ENCODE results near the gene FBRSL1.

The FBRSL1 gene

DNA sequence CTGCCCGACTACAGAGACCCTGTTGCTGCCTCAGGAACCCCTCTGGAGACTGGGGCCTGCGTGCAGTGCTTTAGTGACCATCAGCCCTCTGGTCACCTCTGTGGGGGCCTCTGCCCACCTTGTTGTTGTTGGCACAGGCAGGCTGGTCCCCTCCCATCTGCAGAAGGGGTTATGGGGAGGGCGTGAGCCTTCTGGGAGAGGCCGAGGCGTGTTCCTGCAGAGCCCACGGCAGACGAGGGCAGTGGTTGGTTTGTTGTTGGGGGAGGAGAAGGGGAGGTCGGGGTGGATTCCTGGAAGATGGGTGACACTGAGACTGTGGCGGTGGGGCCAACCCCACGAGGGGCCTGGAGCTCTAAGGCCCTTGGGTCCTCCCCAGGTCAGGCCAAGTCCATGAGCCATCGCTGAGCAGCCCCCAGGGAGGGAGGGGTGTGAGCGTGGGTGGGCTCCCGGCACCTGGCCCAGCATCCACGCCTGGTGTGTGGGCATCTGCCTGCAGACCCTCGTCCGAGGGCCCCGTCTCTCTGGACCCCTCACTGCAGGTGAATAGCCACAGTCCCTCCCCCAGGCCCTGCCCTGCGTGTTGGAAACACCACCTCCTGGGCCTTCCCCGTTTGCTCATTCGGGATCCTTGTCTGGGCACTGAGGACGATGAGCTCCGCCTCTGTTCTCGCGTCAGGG is 23.6 kb downstream of the FBRSL1 start:
- DNase-seq: no peak

DNA sequence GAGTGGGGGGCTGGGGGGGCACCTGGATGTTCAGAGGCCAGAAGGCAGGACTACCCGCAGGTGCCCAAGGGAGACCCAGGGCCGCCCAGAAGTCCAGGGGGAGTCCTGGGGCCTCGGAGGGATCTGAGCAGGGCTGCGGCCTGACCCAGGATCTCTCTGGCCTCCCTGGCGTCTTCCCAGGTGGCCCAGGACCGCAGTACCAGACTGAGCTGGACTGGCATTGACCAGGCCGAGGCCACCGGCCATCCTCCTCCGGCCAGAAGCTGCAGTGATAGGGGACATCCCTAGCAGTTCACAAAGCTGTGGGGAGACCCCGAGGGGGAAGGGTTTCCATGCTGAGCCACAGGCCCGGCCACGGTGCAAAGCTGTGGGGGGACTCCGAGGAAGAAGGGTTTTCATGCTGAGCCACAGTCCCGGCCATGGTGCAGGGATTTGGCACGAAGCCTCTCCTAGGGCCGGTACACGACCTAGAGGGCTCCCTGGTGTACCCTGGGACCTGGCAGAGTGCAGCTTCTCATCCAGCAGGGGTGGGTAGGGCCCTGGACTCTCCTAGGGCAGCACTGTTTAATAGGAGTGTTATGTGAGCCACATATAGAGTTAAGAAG is 24.4 kb downstream of the FBRSL1 start:
- no peak for DNase-seq

DNA sequence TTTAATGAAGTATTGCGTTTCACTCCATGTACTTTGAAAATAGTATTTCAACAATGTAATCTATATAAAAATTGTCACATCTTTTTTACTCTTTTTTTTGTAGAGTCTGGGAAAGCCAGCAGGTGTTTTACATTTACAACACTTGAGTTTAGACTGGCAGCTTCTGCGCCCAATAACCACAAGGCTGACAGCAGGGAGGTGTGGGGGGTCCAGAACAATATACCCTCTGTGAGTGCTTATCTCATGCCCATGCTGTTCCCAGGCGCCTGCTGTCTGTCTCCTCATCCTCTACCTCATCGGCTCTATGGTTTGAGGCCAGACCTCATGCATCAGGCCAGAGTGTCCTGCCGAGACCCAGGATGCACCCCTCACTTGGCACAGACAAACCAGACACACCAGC is 24.9 kb downstream of the FBRSL1 start:
- no peak for DNase-seq

DNA sequence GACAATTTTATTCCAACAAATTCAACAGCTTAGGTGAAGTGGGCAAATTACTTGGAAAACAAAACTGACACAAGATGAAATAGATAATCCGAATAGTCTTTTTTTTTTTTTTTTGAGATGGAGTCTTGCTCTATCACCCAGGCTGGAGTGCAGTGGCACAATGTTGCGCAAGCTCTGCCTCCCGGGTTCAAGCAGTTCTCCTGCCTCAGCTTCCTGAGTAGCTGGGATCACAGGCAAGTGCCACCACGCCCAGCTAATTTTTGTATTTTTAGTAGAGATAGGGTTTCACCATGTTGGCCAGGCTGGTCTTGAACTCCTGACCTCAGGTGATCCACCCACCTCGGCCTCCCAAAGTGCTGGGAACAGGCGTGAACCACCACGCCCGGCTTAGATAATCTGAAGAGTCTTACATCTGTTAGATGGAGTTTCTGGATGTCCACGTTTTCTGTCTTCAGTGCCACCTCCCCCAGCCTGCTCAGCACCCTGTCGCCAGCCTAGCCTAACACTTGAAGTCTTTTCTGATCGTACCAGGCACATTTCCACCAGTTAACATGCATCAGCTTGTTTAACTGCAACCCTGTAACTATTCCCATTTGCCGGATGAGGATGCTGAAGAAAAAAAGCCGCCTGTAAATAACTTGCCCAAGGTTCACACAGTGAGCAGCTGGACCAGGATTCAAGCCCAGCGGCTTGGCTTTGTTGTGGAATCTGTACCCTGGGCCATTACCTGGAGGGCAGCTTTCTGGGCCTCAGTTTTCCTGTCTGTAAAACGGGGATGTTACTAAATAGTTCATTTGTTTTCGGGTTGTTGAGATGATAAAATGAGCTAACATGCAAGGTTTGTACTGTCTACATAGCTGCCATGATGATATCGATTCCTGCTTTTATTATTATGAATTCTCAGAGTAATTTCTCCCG is 26.4 kb downstream of the FBRSL1 start:
- DNase-seq: no peak

DNA sequence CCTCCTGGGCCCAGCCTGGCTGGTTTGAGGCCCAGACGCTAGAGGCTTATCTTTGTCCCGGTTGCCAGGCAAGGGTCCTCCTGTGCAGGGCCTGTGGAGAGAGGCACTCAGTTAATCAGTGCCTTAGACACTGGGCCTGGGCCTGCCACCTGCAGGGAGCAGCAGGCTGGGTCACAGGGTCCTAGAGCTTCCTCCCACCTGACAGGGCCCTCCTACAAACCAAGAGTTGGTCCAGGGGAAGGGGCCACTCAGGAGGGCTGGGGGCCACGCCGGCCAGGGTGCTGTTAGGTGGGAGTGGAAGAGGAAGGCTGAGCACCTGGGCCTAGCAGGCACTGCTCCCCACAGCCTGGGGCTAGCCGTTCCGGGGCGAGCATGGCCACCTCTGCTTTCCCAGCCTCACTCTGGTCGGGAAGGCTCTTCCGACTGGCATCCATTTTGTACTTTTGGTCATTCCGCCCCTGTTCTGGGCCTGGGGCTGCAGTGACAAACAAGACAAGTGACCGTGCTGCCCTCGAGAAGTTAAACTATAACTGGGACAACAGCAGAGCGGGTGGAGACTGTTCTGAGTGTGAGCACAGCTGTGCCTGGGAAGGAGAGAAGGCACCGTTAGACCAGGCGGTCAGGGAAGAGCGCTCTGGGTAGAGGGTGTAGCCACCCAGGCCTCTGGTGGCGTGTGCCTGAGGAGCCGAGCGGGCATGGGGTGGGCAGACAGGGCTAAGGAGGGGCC is 27.2 kb downstream of the FBRSL1 start:
- no peak for DNase-seq

DNA sequence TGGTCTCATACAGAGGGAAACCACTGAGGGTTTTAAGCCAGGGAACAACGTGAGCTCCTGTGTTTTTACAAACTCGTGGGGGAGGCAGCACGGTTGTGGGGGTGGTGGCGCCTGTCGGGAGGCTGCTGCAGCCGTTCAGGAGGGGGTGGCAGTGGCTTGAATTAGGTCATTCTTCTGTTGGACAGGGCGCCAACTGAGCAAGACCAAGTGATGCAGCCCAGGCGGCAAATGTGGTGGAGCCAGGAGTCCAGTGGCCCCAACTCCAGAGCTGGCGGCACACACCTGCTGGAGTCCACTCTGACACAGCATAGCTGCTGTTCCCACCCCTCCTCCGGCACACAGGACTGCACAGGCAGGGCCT is 27.8 kb downstream of the FBRSL1 start:
- no peak for DNase-seq

DNA sequence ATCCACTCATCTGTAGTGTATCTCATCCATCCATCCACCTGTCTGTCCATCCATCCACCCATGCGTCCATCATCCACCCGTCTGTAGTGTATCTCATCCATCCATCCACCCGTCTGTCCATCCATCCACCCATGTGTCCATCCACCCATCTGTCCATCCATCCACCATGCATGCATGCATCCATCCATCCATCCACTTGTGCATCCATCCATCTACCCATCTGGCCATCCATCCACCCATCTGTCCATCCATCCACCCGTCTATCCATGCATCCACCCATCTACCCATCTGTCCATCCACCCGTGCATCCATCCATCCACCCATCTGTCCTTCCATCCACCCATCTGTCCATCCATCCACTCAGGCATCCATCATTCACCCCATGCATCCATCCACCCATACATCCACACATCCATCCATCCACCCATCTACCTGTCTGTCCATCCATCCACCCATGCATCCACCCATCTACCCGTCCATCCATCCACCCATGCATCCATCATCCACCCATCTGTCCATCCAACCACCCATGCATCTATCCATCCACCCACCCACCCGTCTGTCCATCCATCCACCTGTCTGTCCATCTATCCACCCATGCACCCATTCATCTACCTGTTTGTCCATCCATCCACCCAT is 28.5 kb downstream of the FBRSL1 start:
- no peak for DNase-seq

DNA sequence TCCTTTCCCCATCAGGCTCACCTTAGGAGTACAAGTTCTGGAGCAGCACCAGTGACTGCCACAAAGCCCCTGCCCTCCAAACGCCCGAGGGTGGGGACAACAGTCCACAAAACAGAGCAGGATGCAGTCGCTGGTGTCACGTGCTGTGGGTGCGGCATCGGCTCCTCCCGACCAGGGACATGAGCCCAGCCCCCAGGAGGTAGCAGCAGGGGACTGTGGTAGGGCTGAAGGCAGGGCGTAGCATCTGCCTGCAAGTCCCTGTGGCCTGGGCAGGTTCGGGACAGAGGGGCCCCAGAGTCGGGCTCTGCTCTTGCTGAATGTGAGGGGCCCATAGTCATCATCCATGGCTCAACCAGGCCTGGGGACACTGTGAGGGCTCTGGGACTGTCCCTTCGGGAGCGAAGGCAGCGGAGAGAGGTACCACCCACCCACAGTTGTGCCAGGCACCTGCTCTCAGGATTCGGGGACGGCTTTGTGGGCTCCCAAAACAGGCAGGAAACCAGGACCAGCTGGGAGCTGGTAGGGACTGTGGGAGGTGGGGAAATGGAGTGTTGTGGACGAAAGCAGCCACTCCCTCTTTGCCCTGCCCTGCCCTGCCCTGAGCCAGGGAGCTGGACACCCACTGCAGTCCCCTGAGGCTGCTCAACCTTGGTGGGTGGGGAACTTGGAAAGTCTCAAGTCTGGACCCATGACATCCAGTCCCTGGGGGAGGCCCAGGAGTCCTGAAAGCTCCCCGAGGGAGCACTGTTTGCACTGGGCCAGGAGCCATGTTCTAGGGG is 30.7 kb downstream of the FBRSL1 start:
- no peak for DNase-seq

DNA sequence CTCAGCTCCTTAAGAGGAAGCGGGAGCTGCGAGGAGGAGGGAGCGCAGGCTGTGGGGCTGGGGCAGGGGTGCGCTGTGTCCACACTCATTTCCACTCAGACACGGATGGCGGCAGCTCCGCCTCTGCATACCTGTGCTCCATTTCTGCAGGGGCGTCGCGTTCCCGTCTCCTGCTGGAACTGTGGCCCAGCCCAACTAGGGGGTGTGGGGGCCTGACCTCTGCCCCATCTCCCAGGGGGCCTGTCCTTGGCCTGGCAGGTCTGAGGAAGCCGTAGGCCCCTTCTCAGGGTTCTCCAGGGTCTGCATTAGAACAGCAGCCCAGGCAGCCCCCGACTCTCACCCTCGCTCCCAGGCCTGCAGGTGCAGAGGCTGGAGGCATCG is 31.2 kb downstream of the FBRSL1 start:
- DNase-seq: no peak

DNA sequence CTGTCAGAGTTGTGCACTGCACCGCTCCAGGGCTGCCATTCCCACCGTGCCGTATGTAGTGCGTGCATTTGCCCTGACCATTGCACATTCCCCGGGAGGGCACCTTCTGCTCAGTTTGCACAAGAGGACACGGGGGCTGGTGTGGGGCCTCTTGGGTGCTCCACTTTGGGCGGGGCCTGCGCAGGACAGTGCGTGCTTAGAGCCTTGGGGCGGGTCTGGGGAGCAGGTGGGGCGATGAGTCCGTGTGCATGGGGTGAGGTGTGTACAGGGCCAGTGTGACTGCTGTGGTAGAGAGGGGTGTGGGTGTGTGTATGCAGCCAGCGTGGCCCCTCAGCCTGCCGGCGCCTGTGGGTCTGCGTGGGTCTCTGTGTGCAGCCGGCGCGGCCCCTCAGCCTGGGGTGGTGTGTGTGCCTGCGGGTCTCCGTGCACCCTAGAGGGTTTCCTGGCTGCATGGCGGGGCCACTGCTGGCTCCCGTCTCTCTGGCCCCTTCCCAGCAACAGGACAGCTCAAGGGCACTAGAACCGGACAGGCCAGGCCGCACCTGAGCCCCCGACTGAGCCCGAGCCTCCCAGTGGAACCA is 31.9 kb downstream of the FBRSL1 start:
- no peak for DNase-seq

DNA sequence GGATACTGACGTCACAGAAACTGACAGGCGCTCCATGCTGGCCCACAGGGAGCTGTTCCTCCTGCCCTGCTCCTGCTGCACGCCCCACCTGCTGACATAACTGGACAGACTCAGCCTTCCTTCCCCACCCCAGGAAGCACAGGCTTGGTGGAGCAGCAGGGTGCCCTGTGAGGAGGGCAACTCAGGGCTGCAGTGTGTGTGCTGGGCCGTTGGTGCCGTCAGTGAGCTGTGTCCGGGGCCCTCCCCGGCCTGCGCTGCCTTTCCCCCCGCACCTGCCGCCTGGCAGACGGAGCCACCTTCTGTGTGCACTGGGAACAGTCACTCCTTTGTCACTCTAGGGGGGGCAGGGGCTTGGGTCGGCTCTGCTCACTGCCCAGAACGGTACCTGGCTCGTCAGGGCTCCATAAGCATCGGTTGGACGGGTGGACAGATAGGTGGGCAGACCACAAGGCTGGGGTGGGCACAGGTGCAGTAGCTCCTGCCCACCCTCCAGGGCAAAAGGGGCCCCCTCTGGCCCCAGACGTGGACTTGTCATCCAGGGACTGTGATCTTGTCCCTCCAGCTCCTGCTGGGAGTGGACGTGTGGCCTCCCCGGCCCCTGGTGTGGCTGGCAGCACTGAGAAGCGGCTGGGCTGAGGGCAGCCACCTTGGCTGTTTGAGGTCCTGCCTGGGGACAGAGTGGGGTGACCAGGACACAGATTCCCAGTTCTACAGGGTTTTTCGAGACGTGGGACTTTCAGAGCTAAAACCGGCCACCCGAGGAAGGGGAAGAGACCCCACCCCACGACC is 32.8 kb downstream of the FBRSL1 start:
- DNase-seq: no peak

DNA sequence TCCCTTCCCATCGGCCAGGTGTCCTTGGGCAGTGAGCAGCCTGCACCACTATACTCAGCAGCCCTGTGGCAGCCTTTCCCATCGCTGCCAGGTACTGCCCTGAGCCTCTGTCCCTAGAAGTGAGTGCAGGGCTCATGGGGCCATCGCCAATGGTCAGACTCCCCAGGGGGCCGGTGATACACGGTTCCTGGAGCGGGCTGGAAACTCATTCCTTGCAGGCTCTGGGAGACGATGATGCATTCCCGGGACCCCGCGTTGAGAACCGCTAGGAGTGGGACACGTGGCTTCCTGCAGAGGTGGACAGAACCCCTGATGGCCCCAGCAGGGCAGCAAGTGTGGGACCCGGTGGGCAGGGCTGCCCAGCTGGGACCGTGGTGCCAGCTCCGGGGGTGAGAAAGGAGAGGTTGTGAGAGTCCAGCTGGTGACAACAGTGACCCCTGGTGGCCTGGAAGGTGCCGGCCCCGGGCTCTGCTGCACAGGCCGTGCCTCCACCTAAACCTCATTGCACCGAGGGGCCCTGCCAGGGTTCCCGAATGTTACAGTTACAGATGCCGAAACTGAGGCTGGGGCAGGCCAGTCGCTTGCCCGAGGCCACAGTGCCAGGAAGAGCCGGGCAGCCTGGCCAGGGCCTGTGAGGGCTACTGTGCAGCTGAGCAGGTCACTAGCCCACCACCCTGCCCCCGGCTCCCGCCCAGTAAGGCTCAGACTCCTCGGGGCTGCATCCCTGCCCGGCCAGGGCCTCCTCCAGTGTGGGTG is 33.8 kb downstream of the FBRSL1 start:
- no peak for DNase-seq

DNA sequence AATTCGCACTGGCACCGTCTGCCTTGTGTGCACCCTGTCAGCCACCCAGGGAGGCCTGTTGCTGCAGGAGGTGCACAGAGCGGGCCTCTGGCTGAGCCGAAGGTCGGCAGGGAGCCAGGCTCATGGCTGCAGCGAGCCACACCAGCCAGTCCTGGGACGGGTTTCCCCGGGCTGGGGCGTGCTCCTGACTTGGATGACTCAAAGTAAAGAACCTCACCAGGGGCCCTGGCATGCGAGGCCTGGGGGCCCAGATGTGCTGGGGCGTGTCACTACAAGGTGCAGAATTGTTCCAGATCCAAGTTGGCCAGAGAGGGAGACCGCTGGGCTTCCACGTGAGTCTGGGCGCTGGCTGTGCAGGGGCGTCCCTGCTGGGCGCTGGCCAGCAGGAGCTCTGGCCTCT is 34.5 kb downstream of the FBRSL1 start:
- DNase-seq: no peak

DNA sequence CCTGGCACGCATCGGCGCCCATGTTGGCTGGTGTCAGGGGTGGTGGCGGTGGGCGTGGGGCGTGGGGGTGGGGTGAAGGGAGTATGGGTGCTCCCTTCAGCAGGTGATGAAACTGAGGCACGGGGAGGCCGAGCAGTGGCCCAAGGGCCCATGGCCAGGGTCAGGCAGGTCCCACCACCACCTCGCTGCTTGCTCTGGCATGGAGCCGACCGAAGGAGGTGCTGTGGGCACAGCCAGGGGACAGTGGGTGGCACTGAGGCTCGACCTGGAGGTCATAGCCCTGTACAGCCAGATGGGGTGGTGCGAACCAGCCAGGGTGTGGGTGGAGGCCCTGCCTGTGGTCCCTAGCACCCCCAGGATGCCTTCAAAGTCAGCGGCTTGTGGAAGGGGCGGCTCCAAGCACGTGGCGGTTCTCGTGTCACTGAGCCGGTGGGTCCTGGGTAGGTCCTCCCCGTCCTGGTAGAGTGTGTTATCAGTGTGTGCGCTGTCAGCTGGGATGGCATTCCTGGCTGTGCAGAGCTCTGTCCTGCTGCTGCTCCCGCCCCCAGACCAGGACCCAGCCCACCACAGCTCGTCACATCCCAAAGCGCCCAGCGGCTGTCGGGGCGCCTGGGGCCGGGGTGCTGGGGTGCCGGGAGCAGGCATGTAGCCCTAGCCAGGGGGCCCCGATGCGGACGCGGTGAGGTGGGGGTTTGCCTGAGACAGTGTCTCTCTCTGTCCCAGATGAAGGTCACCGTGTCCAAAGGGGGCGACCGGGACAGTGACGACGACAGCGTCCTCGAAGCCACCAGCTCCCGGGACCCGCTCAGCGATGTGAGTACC is 35.3 kb downstream of the FBRSL1 start:
- DNase-seq: no peak

DNA sequence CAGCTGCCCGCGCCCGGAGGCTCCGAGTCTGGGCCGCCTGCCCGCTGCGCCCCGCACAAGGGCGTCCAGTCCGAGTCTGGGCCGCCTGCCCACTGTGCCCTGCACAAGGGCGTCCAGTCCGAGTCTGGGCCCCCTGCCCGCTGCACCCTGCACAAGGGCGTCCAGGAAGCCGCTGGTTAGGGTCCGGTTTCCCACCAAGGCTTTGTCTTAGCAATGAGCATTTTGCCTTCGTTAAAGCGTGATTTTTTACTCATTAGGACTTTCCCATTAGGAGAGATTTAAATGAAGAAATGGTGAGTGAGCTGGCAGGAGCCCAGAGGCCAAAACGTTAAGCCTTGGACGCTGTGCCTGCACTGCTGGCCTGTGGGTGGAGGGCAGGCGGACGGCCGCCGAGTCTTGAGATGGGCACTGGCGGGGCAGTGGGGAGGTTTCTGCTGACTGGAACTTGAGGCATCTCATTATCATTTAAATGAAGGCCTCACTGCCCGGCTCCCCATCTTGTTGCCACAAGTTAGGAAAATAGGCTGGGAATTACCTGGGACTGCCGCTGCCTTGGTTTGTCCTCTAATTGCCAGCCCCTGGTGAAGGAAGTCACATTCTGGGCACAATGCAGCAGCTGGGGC is 36.0 kb downstream of the FBRSL1 start:
- DNase-seq: no peak

DNA sequence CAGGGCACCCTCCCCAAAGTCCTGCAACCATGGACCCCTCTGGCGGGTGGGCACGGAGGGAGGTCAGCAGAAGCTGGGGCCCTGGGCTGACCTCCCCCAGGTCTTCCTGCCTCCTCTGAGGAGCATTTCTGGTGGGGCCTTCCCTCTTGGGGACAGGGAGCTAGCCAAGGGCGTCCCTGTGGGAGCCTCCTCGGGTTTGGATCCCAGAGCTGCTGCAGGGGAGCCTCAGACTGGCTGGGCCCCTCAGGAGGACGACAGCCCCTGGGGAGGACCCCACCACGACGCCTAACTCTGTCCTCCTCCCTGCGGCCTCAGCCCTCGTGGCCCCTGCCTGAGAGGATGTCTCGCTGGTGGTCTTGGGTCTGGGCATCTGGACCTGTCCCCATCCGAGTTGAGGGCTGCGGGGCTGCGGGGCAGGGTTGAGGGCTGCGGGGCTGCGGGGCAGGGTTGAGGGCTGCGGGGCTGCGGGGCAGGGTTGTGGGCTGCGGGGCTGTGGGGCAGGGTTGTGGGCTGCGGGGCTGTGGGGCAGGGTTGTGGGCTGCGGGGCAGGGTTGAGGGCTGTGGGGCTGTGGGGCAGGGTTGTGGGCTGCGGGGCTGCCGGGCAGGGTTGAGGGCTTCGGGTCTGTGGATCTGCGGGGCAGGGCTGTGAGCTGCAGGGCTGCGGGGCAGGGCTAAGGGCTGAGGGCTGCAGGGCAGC is 37.4 kb downstream of the FBRSL1 start:
- no peak for DNase-seq

DNA sequence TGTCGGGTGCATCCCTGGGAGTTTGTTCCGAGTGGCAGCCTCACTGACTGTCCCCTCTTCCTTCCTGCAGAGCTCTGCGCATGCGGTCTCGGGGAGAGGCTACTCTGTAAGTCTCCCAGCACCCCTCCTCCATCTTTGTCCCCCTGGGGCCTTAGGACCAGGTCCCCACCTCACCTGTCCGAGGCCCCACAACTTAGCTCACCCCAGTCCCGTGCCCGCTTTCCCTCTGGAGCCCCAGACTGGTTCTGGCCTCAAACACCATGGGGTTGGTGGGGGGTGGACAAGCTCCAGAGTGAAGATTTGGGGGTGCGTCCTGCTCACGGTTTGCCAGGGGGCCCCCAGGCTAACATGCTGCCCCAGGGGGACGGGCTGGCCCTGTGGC is 37.9 kb downstream of the FBRSL1 start:
- no peak for DNase-seq

DNA sequence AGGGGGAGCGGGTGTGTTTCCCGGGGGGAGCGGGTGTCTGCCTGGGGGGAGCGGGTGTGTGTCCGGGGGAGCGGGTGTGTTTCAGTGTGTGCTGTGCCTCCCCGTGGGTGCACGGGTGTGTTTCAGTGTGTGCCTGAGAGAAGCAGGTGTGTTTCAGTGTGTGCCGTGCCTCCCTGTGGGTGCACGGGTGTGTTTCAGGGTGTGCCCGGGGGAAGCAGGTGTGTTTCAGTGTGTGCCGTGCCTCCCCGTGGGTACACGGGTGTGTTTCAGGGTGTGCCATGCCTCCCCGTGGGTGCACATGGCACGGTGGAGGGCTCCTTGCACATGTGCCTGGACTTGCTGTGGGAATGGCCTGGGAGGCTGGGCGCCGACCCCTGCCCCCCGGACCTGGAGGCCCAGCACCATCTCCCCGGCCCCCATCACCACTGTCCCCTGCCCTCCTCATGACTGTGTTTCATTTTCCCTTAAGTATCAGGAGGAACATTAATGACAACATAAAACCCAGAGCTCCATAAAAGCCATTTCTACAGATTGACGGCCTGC is 38.7 kb downstream of the FBRSL1 start:
- no peak for DNase-seq

Data from NCI-H1105 treated with DMSO at 0.1 percent for 48 hours (cell line).